NOMO-1 treated with dmso at 0.1 percent for 144 hours (cell line): ENCODE results near the gene SORCS3.

ENCODE experiments used
- DNase-seq: peaks from one replicate; lab custom pipeline; 2025; ENCODE audit not compliant: unreplicated experiment; lab: John Stamatoyannopoulos, UW

The SORCS3 gene

GRCh38 chr10:105073999-105074398, 432.9 kb downstream of the SORCS3 start:
- no peak for DNase-seq

- no peak for DNase-seq
Measured at GRCh38 chr10:105075031-105075430, 433.9 kb downstream of the SORCS3 start.

- DNase-seq, result no peak
Measured at GRCh38 chr10:105085980-105086379, 444.9 kb downstream of the SORCS3 start.

- no peak for DNase-seq
Measured at GRCh38 chr10:105094048-105094447, 453.0 kb downstream of the SORCS3 start.

- DNase-seq, result no peak
Measured at GRCh38 chr10:105096316-105096715, 455.2 kb downstream of the SORCS3 start.

- no peak for DNase-seq
Measured at GRCh38 chr10:105102977-105103376, 461.9 kb downstream of the SORCS3 start.

GRCh38 chr10:105104297-105104696, 463.2 kb downstream of the SORCS3 start:
- DNase-seq, result no peak

GRCh38 chr10:105109164-105109563, 468.1 kb downstream of the SORCS3 start:
- DNase-seq, result no peak

- no peak for DNase-seq
Measured at GRCh38 chr10:105112862-105113261, 471.8 kb downstream of the SORCS3 start.

GRCh38 chr10:105113666-105114065, 472.6 kb downstream of the SORCS3 start:
- no peak for DNase-seq

GRCh38 chr10:105121743-105122142, 480.7 kb downstream of the SORCS3 start:
- no peak for DNase-seq

- no peak for DNase-seq
Measured at GRCh38 chr10:105128111-105128510, 487.0 kb downstream of the SORCS3 start.

GRCh38 chr10:105138358-105138757, 497.3 kb downstream of the SORCS3 start:
- no peak for DNase-seq

- DNase-seq, result no peak
Measured at GRCh38 chr10:105139363-105139896, 498.3 kb downstream of the SORCS3 start.

GRCh38 chr10:105140600-105140999, 499.5 kb downstream of the SORCS3 start:
- DNase-seq, result no peak

- DNase-seq, result no peak
Measured at GRCh38 chr10:105145711-105146110, 504.6 kb downstream of the SORCS3 start.

GRCh38 chr10:105146436-105146835, 505.3 kb downstream of the SORCS3 start:
- DNase-seq, result no peak

GRCh38 chr10:105148456-105148855, 507.4 kb downstream of the SORCS3 start:
- DNase-seq, result no peak

- no peak for DNase-seq
Measured at GRCh38 chr10:105148921-105149320, 507.8 kb downstream of the SORCS3 start.

GRCh38 chr10:105149371-105149891, 508.3 kb downstream of the SORCS3 start:
- no peak for DNase-seq

- DNase-seq, result no peak
Measured at GRCh38 chr10:105150259-105150880, 509.3 kb downstream of the SORCS3 start.

GRCh38 chr10:105154736-105155135, 513.6 kb downstream of the SORCS3 start:
- DNase-seq, result no peak

- DNase-seq, result no peak
Measured at GRCh38 chr10:105159268-105159667, 518.2 kb downstream of the SORCS3 start.
